Articular chondrocyte of knee joint (primary cell): ENCODE data around the gene PLA2G12A. TPM values are rescaled to one million over a fixed set of nuclear protein-coding genes. Genes with fewer than 3 reads are reported as not detected.

Source experiments
- small RNA-seq: library from RNA; depleted of rRNA; stranded (forward); fragments of <200 nt; gene quantifications from one replicate; pipeline ENCODE3, GENCODE V24; 2012
- total RNA-seq: library from RNA; depleted of rRNA; stranded (reverse); fragments of >200 nt; gene quantifications from 2 replicates; pipeline ENCODE4 v1.2.3, GENCODE V29; 2012

Gene PLA2G12A
- 16.1 and 30.6 TPM in 2 replicates for total RNA-seq

DNA sequence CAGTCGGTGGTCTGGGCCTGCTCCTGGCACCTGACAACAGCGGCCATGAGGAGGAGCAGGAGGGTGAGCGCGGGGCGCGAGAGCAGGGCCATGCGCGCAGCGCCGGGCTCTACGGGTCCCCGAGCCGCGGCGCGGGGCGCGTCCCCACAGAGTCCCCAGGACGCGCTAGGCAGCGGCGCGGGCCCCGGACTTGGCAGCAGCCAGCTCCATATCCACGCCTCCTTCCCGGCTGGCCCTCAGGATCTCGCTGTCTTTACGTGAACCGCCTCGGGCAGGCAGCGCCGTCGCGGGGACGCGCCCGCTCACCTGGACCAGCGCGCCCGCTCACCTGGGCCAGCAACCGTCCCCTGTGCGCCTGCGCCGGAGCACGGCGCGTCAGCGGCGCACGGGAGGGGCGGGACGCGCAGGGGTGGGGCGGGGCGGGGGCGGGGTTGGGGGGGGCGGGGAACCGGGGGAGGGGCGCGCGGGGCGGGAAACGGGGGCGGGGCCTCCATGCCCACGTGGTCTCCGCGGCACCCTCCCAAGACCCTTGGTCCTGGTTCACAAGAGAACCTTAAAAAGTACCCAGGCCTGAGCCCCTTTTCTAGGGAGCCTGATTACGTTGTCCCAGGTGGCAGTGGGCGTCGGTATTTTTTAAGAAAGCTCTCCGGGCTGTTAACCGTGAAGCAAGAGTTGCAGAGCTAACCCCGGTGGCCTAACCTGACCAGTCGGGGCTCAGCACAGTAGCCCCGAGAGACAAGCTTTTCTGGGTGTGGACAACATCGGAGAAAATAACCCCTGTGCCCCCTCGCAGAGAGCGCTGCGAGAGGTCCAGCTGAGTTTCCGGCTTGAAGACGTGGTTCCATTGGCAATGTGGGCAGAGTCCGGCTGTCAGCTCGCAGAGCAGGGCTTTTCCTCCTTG is at the start of gene PLA2G12A:
TSS of gene PLA2G12A (minus strand) at position 353 of the 901 bp plus-strand sequence. CDS start at position 92, 261 bp downstream.

GRCh38 chr4:109702950-109703663 is 26.8 kb downstream of the PLA2G12A start, which contains the start of gene CASP6:
CASP6 (minus strand) TSS chr4:109703445; CDS start chr4:109703395, 50 bp downstream.

Small RNA genes within 50 kb of the gene (small RNA-seq; reads per million reads assigned to genes)
- not detected for gene HIGD1AP14

Other genes with a start within 250 kb of the PLA2G12A start
- 37.2 and 37.3 TPM in 2 replicates for gene MCUB, start 169.8 kb downstream of the PLA2G12A start, total RNA-seq
- 22.7 and 32.5 TPM in 2 replicates for gene CASP6, start 26.6 kb downstream of the PLA2G12A start, total RNA-seq
- gene CFI, start 71.9 kb upstream of the PLA2G12A start, total RNA-seq = 25.5 and 59.7 TPM in 2 replicates
- 8.0 and 8.2 TPM in 2 replicates for gene GAR1, start 85.7 kb upstream of the PLA2G12A start, total RNA-seq
- 0.11 and 0.13 TPM in 2 replicates for gene RRH, start 97.9 kb upstream of the PLA2G12A start, total RNA-seq
- 0.13 and 0.22 TPM in 2 replicates for gene LRIT3, start 118.0 kb upstream of the PLA2G12A start, total RNA-seq
- gene EGF, start 182.8 kb upstream of the PLA2G12A start, total RNA-seq = 0.78 and 2.5 TPM in 2 replicates